Muscle of leg (tissue), 11 donors: ENCODE results near the gene FXN. TPM values are rescaled to one million over a fixed set of nuclear protein-coding genes. Genes with fewer than 3 reads are reported as not detected.
"Not testable (repeated sequence)": the region's sequence is repeated elsewhere in the genome, so short reads cannot be mapped to it uniquely, and the experiment has no call there.

Experiments used
- DNase-seq: peaks from one replicate; pipeline ENCODE4 v3.0.0; 2013
- H3K27ac ChIP-seq: one replicate; pipeline ENCODE4 v1.5.1; 2013; ENCODE audit warnings: mild to moderate bottlenecking, low read length, control low read depth
- H3K27me3 ChIP-seq: one replicate; pipeline ENCODE4 v1.6.1; 2013; ENCODE audit warnings: low read length; ENCODE audit not compliant: control insufficient read depth, insufficient read depth
- H3K36me3 ChIP-seq: one replicate; pipeline ENCODE4 v1.6.1; 2013; ENCODE audit warnings: low read length; ENCODE audit not compliant: control insufficient read depth, insufficient read depth
- H3K4me1 ChIP-seq: one replicate; pipeline ENCODE4 v1.6.1; 2013; ENCODE audit warnings: low read length; ENCODE audit not compliant: control insufficient read depth, insufficient read depth
- H3K4me3 ChIP-seq: one replicate; pipeline ENCODE4 v1.5.1; 2013; ENCODE audit warnings: low read length, control low read depth
- H3K9me3 ChIP-seq: replicated peaks from 2 replicates; pipeline ENCODE4 v1.6.1; 2013; ENCODE audit warnings: low read depth, low read length; ENCODE audit not compliant: control insufficient read depth
- WGBS: methylation state at CpG from one replicate; pipeline ENCODE4 v1.1.5; 2013; ENCODE audit warnings: missing lambda C conversion rate; ENCODE audit not compliant: insufficient coverage; 5-methylcytosine and 5-hydroxymethylcytosine counted together
- polyA plus RNA-seq, 8 donors: library from polyadenylated mRNA; unstranded; fragments of 120-200 nt; gene quantifications; one replicate each; pipeline versions ENCODE4 v1.2.1 to v1.2.3, GENCODE V29; 2013; ENCODE audit warnings: inconsistent platforms in 1 of 8, low replicate concordance in 1 of 8; ENCODE audit not compliant: insufficient read length in 8 of 8, insufficient read depth in 1 of 8
- total RNA-seq: library from RNA; stranded (reverse); fragments of 120-200 nt; gene quantifications from one replicate; pipeline ENCODE4 v1.2.4, GENCODE V29; 2013

FXN gene
- total and polyA plus RNA-seq, 9 donors, result 5.1 to 14.4 (median 13.6) TPM

DNA sequence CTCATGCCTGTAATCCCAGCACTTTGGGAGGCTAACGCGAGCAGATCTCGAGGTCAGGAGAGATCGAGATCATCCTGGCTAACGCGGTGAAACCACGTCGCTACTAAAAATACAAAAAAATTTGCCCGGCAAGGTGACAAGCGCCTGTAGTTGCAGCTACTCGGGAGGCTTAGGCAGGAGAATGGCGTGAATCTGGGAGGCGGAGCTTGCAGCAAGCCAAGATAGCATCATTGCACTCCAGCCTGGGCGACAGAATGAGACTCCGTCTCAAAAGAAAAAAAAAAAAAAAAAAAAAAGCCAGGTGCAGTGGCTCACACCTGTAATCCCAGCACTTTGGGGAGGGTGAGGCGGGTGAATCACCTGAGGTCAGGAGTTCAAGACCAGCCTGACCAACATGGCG is 77.1 kb downstream of the FXN start:
- H3K4me3 ChIP-seq, DNase-seq, H3K36me3 ChIP-seq, H3K4me1 ChIP-seq, H3K27ac ChIP-seq, H3K27me3 ChIP-seq, H3K9me3 ChIP-seq: not testable (repeated sequence)
- WGBS, result 99% methylated on average over 11 of the region's 17 CpGs

DNA sequence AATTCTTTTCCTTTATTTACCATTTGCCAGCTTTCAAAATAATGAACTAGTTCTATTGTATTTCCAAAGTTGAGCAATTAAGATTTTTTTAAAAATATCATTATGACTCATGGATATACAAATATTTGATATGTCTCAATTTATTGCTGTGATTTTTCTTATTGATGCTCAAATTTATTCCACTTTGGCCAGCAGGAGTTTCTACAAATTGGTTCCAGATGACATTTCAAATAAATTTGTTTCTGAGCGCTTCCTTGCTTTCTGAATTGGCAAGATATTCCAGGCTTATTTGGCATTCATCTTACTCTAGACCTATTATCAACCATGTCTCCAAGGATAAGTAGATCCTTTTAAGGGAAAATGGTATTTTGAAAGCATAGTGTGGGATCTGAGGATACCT is 80.1 kb downstream of the FXN start:
- Histone ChIP-seq H3K36me3 (no peaks in the 10 kb centered on the region), H3K4me1 (peaks cover 2% of the 10 kb centered on the region), H3K9me3 (no peaks in the 10 kb centered on the region), H3K27ac (no peak overlapping the region), H3K27me3 (peaks cover 4% of the 10 kb centered on the region), H3K4me3 (no peak overlapping the region)
- peak; percentile 83 for DNase-seq
- WGBS, result no CpG with 5 or more reads among the region's 1 CpG

DNA sequence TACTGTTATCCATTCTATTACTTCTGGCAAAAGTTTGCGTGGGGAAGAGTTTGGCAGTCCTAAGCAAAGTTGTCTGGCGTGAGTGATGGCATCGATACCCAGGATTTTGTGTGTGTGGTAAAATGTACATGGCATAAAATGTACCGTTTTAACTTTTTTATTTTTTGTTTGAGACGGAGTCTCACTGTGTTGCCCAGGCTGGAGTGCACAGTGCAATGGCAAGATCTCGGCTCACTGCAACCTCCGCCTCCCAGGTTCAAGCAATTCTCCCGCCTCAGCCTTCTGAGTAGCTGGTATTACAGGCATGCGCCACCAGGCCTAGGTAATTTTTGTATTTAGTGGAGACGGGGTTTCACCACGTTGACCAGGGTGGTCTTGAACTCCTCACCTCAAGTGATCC is 83.1 kb downstream of the FXN start:
- Histone ChIP-seq H3K27ac (no peak overlapping the region), H3K36me3 (no peaks in the 10 kb centered on the region), H3K9me3 (no peaks in the 10 kb centered on the region), H3K4me1 (peaks cover 14% of the 10 kb centered on the region), H3K27me3 (peaks cover 21% of the 10 kb centered on the region), H3K4me3 (no peak overlapping the region)
- 82% methylated on average over 9 of the region's 11 CpGs for WGBS
- no peak for DNase-seq

DNA sequence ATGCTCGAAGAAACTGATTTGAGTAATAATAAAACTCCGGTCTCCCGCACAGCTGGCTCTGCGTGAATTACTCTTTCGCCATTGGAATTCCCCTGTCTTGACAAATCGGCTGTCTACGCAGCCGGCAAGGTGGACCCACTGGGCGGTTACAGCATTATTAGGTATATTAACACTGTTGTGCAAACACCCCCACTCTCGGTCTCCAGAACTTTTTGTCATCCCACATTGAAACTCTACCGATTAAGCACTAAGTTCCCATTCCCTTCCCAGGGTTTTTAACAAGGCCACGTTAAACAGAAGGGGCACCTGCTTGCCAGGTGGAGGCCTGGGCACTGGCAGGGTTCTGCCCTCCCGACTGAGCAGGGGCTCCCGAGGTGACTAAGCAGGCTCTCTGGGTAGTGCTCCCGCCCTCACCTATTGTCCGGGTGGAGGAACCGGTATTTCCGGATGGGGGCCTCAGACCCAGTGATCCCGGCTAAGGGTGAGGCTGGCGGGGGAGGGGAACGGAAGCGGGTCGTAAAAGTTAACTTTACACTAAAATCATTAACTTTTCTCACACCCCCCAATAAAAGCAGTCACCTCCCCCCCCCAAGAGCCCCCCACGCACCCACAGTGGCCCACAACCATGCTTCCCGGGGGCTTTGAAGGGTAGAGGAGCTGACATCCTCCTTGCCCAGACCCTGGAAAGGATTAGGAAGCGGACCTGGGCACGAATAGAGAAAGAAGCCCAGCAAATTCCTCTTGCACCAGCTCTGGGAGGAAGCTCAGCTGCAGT is 85.0 kb downstream of the FXN start:
- no peaks in the 10 kb centered on the region for H3K9me3 ChIP-seq
- H3K4me1 ChIP-seq, result peaks cover 14% of the 10 kb centered on the region
- H3K27me3 ChIP-seq, result peaks cover 21% of the 10 kb centered on the region
- H3K27ac ChIP-seq, result peak overlapping the region; percentile 35
- peak overlapping the region; percentile 60 for H3K4me3 ChIP-seq
- 29% methylated on average over 9 of the region's 27 CpGs for WGBS
- H3K36me3 ChIP-seq, result no peaks in the 10 kb centered on the region
- no peak for DNase-seq

DNA sequence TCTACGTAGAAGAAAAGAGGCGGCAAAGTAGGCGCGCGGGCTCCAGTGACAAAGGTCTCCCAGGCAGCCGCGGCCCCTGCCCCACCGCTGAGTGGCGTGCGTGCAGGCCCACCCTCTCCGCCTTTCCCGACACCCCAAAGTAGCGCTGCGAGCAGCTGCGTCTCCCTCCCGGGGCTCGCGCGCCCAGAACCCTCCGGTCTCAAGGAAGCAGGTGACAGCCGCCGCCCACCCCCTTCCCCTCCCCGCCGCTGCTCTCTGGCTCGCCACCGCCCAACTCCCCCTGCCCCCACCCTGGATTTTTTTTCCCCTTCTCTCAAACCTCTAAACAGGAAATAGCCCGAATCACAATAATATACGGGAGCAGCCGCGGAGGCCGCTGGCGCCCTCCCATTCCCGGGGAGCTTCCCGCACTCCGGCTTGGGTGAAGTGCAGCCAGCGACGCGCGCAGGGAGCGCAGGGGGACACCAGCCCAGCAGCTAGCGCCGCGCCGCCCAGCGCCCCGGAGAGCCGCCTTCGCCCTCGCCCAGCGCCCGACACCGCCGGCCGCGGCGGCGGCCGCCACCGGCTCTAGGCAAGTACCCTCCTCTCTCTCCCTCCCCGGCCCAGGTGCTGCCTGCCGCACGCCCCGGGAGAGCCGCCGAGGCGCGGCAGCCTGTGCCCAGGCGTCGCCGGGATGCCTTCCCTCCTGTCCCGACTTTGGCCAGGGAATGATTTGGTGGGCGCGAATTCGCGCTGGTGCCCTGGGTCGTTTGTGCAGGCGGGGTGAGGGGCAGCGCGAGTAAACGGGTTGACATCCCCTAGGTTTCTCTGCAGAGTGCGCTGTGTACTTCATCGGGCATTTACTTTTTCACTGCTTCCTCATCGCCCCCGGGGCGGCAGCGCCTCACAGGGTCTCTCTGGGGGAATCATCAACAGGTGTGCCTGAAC is 85.9 kb downstream of the FXN start:
- WGBS, result under 1% methylated on average over 76 of the region's 86 CpGs
- H3K27me3 ChIP-seq, result peaks cover 21% of the 10 kb centered on the region
- H3K36me3 ChIP-seq, result no peaks in the 10 kb centered on the region
- DNase-seq, result peak; percentile 55
- H3K27ac ChIP-seq, result peak overlapping the region; percentile 54
- peaks cover 14% of the 10 kb centered on the region for H3K4me1 ChIP-seq
- peak overlapping the region; percentile 60 for H3K4me3 ChIP-seq
- H3K9me3 ChIP-seq, result no peaks in the 10 kb centered on the region

DNA sequence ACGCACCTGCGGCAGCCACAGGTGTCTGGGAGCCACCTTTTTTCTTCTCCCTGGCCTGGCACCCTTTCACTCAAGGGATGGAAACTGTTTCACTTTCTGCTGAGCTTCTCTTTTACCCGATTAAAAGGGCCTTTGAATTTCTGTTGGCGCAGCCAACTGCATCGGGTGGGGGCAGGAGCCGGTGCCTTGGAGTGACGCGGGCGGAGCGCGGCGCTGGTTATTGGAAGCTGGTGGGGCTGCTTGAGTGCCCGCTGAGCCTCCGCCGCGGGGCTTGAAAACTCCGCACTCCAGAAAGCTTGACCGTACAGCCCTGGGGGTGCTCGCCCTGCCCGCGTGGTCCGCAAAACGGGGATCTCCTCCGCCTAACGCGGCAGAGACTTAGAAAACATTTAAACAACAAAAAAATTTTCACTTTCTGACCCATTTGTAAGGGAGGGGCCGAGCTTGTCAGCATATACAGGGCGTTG is 86.6 kb downstream of the FXN start:
- H3K9me3 ChIP-seq, result no peaks in the 10 kb centered on the region
- H3K36me3 ChIP-seq, result no peaks in the 10 kb centered on the region
- peaks cover 21% of the 10 kb centered on the region for H3K27me3 ChIP-seq
- peak overlapping the region; percentile 54 for H3K27ac ChIP-seq
- peaks cover 14% of the 10 kb centered on the region for H3K4me1 ChIP-seq
- peak overlapping the region; percentile 60 for H3K4me3 ChIP-seq
- 0% methylated on average over 11 of the region's 28 CpGs for WGBS
- peak; percentile 58 for DNase-seq

DNA sequence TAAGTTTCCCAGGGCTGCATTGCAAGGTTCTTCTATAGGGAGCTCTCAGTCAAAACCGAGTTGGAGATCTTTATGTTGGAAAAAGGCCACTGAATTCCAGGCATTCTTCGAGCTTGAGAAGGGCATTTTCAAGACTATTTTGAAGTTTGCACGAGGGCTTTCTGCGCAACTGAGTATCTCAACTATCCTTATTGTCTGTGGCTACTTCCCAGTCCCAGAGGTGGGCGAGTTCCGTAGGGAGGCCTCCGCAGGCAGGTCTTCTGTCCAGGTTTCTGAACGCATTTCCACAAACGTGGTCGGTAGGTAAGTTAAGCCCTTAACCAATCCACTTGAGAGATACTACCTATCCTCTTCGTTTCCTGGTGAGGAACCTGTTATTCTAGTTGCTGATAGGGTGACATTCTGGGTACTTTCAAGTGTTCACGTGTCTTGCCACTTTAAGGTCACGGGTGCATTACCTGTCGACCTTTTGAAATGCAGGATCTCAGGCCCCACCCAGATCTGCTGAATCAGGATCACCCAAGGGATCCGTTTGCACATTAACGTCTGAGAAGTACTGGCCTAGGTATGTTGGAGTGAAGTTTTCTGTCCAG is 87.1 kb downstream of the FXN start:
- Histone ChIP-seq H3K9me3 (no peaks in the 10 kb centered on the region), H3K4me1 (peaks cover 14% of the 10 kb centered on the region), H3K4me3 (peak overlapping the region; percentile 60), H3K27ac (peak overlapping the region; percentile 6), H3K36me3 (no peaks in the 10 kb centered on the region), H3K27me3 (peaks cover 21% of the 10 kb centered on the region)
- WGBS, result 52% methylated on average over 10 of the region's 16 CpGs
- peak; percentile 44 for DNase-seq

DNA sequence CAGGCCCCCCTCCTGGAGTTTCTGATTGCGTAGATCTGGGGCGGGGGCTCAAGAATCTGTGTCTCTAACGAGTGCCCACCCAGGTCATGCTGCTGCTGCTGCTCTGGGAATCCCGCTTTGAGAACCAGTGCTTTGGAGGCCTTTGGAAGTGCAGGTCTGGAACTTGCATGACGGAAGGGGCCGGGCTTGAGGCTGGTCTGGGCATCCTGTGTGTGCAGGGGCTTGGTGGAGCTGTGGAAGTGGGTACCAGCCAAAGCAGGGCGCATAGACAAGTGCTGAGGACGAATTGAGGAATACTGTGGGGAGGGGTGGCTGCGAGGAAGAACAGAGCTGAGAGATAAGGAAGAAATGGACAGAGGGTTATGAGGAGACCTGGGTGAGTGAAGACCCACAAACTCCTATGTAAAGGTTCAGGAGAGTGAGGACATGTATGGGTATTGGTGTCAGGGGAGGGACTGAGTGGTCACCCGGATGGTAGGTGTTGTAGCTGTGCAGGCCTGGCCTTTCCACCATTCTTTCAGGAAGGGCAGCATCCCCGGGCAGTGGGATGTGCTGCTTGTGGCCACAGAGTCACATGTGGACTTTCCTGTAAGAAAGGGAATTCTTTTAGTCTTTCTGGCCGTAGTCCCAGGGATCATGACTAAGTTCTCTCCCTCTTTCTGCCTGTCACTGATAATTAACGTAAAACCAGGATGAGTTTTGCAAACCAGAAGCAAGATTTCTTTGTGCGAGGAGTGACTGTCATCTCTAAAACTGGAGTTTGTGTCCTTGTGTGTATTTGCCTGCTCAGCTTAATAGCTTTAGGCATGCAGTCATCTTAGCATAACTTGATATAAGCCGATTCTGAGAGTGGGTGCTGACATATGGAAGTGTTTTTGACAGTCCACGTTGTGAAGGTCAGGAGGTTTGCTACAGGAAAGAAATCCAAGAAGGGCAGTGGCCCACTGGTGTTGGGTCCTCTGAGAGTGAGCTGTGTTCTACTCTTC is 95.2 kb downstream of the FXN start:
- H3K4me3 ChIP-seq, result no peak overlapping the region
- no peaks in the 10 kb centered on the region for H3K4me1 ChIP-seq
- no peaks in the 10 kb centered on the region for H3K36me3 ChIP-seq
- no peaks in the 10 kb centered on the region for H3K27me3 ChIP-seq
- no peaks in the 10 kb centered on the region for H3K9me3 ChIP-seq
- 76% methylated on average over 13 of the region's 16 CpGs for WGBS
- H3K27ac ChIP-seq, result no peak overlapping the region
- peak; percentile 35 for DNase-seq

DNA sequence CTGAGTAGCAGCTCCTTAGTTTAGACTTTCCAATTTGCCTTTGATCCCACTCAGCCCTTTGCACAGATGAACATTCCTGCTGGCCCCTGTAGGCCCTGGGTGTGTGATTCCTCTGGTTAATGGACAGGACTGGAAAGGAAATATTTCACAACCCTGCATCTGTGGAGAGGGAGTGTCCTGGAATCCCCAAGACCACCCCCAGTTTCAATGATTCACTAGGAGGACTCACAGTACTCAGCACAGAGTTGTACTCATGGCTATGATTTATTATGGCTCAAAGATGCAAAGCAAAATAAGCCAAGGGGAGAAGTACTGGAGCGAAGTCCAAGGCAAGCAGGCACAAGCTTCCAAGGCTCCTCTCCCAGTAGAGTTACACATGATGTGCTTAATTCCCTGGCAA is 96.1 kb downstream of the FXN start:
- Histone ChIP-seq H3K4me3 (no peak overlapping the region), H3K36me3 (no peaks in the 10 kb centered on the region), H3K27ac (no peak overlapping the region), H3K4me1 (no peaks in the 10 kb centered on the region), H3K27me3 (no peaks in the 10 kb centered on the region), H3K9me3 (no peaks in the 10 kb centered on the region)
- WGBS, result 20% methylated on average over 1 of the region's 1 CpG
- DNase-seq, result peak; percentile 85
